Epidermal melanocyte (primary cell): ENCODE results near the gene EFNA4.

Experiments used
- DNase-seq: peaks from one replicate; pipeline ENCODE4 v3.0.0; 2011; ENCODE audit warnings: low spot score; ENCODE audit not compliant: insufficient read length

Gene EFNA4

GRCh38 chr1:155033524-155033923 is 30.0 kb upstream of the EFNA4 start, which contains the start of the genes DCST1 and DCST2:
Gene DCST1, plus strand, starts transcription at chr1:155033824. Its CDS starts 213 bp downstream, at chr1:155034037.
Gene DCST2, minus strand, starts transcription at chr1:155033781. Its CDS starts 80 bp downstream, at chr1:155033701.
- no peak for DNase-seq

- no peak for DNase-seq
Measured at GRCh38 chr1:155034318-155035208, 29.0 kb upstream of the EFNA4 start.

GRCh38 chr1:155035936-155036335 is 27.6 kb upstream of the EFNA4 start:
- no peak for DNase-seq

- no peak for DNase-seq
Measured at GRCh38 chr1:155037043-155037442, 26.5 kb upstream of the EFNA4 start.

- no peak for DNase-seq
Measured at GRCh38 chr1:155037851-155038441, 25.6 kb upstream of the EFNA4 start.

- no peak for DNase-seq
Measured at GRCh38 chr1:155038602-155039307, 24.8 kb upstream of the EFNA4 start.

GRCh38 chr1:155039308-155039669 is 24.3 kb upstream of the EFNA4 start:
- DNase-seq, result no peak

- no peak for DNase-seq
Measured at GRCh38 chr1:155040358-155041093, 23.0 kb upstream of the EFNA4 start.

- DNase-seq, result no peak
Measured at GRCh38 chr1:155042789-155043188, 20.8 kb upstream of the EFNA4 start.

- no peak for DNase-seq
Measured at GRCh38 chr1:155043301-155043702, 20.2 kb upstream of the EFNA4 start.

GRCh38 chr1:155043793-155044192 is 19.7 kb upstream of the EFNA4 start:
- no peak for DNase-seq

GRCh38 chr1:155044365-155044764 is 19.2 kb upstream of the EFNA4 start:
- no peak for DNase-seq

- peak; percentile 93 for DNase-seq
Measured at GRCh38 chr1:155044812-155045657, 18.5 kb upstream of the EFNA4 start.

- DNase-seq, result no peak
Measured at GRCh38 chr1:155048449-155049334, 14.8 kb upstream of the EFNA4 start.

- no peak for DNase-seq
Measured at GRCh38 chr1:155049651-155050559, 13.6 kb upstream of the EFNA4 start.

- DNase-seq, result peak; percentile 96
Measured at GRCh38 chr1:155050560-155051341, 12.8 kb upstream of the EFNA4 start, which contains the start of gene ADAM15. Gene ADAM15, plus strand, starts transcription at chr1:155051316. Its CDS starts 71 bp downstream, at chr1:155051387.

GRCh38 chr1:155051342-155051776 is 12.2 kb upstream of the EFNA4 start:
- DNase-seq, result no peak
